ENCODE data around the gene CPN2.

CPN2 gene

DNA sequence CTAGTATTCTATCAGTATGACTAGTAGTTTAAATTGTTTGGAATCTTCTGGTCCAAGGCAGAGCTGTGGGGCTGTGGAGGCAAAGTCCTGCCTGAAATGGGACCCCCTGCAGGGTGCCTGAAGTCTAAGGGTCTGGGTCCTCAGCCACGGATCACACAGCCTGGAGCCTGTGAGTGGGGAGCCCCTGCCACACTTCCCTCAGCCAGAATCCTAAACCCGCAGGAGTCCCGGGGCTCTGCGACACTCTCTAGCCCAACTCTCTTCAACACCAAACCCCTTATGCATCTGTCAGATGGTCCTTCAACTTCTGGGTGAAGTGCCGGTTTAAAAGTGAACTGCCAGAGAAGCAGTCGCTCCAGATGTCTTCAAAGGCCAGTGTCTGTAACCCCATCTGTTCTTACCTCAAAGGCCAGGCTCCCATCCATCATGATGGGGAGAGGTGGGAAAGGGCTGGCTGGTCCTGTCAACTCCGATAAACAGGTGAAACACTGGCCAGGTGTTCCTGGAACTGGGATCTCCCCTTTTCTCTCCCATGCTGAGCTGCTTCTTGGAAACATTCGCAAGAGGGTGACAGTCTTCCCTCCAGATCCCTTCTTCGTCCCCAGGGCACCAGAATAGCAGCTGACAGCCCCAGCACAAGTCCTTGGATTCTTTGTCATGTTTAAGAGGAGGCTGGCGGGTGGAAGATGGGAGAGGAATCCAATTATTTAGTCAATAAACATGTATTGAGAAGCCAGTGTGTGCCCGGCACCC is 45.6 kb downstream of the CPN2 start:
- no peak for DNase-seq (ENCODE audit: low read depth)
- no peak for TF ChIP-seq CTCF (IDR thresholded peaks at IDR 0.05; ENCODE audit: low read depth, low read length, missing control alignments)
- H3K4me3 ChIP-seq (ENCODE audit: low read depth, low read length), result no peak overlapping the region

- DNase-seq (ENCODE audit: low read depth), result no peak
- no peak overlapping the region for H3K4me3 ChIP-seq (ENCODE audit: low read depth, low read length)
- no peak for TF ChIP-seq CTCF (IDR thresholded peaks at IDR 0.05; ENCODE audit: low read depth, low read length, missing control alignments)
Measured at GRCh38 chr3:194304186-194304917, 46.8 kb downstream of the CPN2 start.

DNA sequence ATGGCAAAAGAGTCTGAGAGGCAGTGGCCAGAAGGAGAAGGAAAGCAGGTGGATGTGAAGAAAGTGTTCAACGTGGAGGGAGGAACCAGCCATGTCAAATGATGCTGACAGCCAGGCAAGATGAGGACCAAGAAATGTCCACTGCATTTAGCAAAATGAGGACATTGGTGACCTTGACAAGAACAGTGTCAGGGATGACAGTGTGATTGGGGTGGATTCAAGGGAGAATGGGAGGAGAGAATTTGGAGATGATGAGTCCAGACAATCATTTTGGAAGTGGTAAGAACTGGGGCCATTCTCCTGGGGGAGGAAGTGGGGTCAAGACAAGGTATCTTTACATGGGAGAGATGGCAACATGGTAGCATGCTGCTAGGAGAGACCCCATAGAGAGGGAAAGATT is 47.4 kb downstream of the CPN2 start:
- TF ChIP-seq CTCF (IDR thresholded peaks at IDR 0.05; ENCODE audit: low read depth, low read length, missing control alignments), result no peak
- DNase-seq (ENCODE audit: low read depth), result no peak
- no peak overlapping the region for H3K4me3 ChIP-seq (ENCODE audit: low read depth, low read length)

DNA sequence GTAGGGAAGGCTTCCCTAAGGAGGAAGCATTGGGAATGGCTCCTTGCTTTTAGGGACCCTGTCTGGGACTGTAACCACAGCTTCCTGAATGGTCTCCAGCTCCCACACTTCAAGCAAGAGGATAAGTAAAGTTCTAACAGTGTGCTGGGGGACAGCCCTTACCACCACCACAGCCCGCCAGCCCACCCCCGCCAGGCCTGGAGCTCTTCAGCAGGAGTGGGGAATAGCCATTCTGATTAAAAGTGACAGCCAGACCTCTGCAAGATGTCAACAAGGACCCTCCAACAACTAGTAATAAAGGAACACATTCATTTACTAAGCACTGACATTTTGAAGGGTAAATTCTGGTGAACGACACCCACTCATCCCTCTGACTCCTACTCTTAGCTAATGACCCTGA is 49.4 kb downstream of the CPN2 start:
- DNase-seq (ENCODE audit: low read depth), result no peak
- no peak for TF ChIP-seq CTCF (IDR thresholded peaks at IDR 0.05; ENCODE audit: low read depth, low read length, missing control alignments)
- no peak overlapping the region for H3K4me3 ChIP-seq (ENCODE audit: low read depth, low read length)

GRCh38 chr3:194300936-194301335 is 50.2 kb downstream of the CPN2 start:
- no peak for DNase-seq (ENCODE audit: low read depth)
- no peak for TF ChIP-seq CTCF (IDR thresholded peaks at IDR 0.05; ENCODE audit: low read depth, low read length, missing control alignments)
- H3K4me3 ChIP-seq (ENCODE audit: low read depth, low read length), result no peak overlapping the region

GRCh38 chr3:194300382-194300758 is 50.8 kb downstream of the CPN2 start:
- TF ChIP-seq CTCF (IDR thresholded peaks at IDR 0.05; ENCODE audit: low read depth, low read length, missing control alignments), result no peak
- no peak for DNase-seq (ENCODE audit: low read depth)
- H3K4me3 ChIP-seq (ENCODE audit: low read depth, low read length), result no peak overlapping the region

Measured in GM12864 (cell line).